ENCODE measurements around the gene ADGRB3. TPM values are rescaled to one million over a fixed set of nuclear protein-coding genes. Genes with fewer than 3 reads are reported as not detected.

The ADGRB3 gene
- total and polyA plus RNA-seq, 8 donors, result 0.04 to 0.34 (median 0.21) TPM

- WGBS, 2 donors, result 58 to 70% methylated on average over 8 of the region's 8 CpGs
- Histone ChIP-seq H3K27me3 (no peaks in the 10 kb centered on the region), H3K4me3 (no peak overlapping the region), H3K36me3 (no peaks in the 10 kb centered on the region), H3K9me3 (no peaks in the 10 kb centered on the region), H3K27ac (no peak overlapping the region), H3K4me1 (no peaks in the 10 kb centered on the region)
- intact Hi-C loops (cut with DNase I), result no loop called here
- no peak for TF ChIP-seq CTCF (IDR thresholded peaks at IDR 0.05)
- ATAC-seq (no peak), FAIRE-seq (no peak), DNase-seq (no peak)
Measured at GRCh38 chr6:69289689-69290495, 654.8 kb downstream of the ADGRB3 start.

GRCh38 chr6:69293471-69293870 is 658.4 kb downstream of the ADGRB3 start:
- ATAC-seq, result no peak
- no peaks in the 10 kb centered on the region for H3K27me3 ChIP-seq
- WGBS, 2 donors, result 29 to 41% methylated on average over 4 of the region's 4 CpGs

GRCh38 chr6:69294407-69294806 is 659.3 kb downstream of the ADGRB3 start:
- DNase-seq (no peak), FAIRE-seq (no peak), ATAC-seq (no peak)
- Histone ChIP-seq H3K4me3 (no peak overlapping the region), H3K9me3 (no peaks in the 10 kb centered on the region), H3K36me3 (no peaks in the 10 kb centered on the region), H3K4me1 (no peaks in the 10 kb centered on the region), H3K27me3 (no peaks in the 10 kb centered on the region), H3K27ac (no peak overlapping the region)
- WGBS, 2 donors, result 57 to 68% methylated on average over 5 of the region's 5 CpGs
- intact Hi-C loops (cut with DNase I), result no loop called here
- TF ChIP-seq CTCF (IDR thresholded peaks at IDR 0.05), result no peak

More at GRCh38 chr6:69293471-69293870, 658.4 kb downstream of the ADGRB3 start:
- no peak for TF ChIP-seq CTCF (IDR thresholded peaks at IDR 0.05)
- FAIRE-seq, result no peak
- Histone ChIP-seq H3K9me3 (no peaks in the 10 kb centered on the region), H3K4me3 (no peak overlapping the region), H3K36me3 (no peaks in the 10 kb centered on the region), H3K27ac (no peak overlapping the region), H3K4me1 (no peaks in the 10 kb centered on the region)
- no peak for DNase-seq
- intact Hi-C loops (cut with DNase I), result no loop called here

- DNase-seq (no peak), FAIRE-seq (no peak), ATAC-seq (no peak)
- WGBS, 2 donors, result 47 to 65% methylated on average over 4 of the region's 4 CpGs
- no peaks in the 10 kb centered on the region for H3K9me3 ChIP-seq
- H3K4me3 ChIP-seq, result no peak overlapping the region
- no peak overlapping the region for H3K27ac ChIP-seq
- H3K27me3 ChIP-seq, result no peaks in the 10 kb centered on the region
- no peaks in the 10 kb centered on the region for H3K4me1 ChIP-seq
- no peak for TF ChIP-seq CTCF (IDR thresholded peaks at IDR 0.05)
- intact Hi-C loops (cut with DNase I), result no loop called here
- no peaks in the 10 kb centered on the region for H3K36me3 ChIP-seq
Measured at GRCh38 chr6:69294862-69295261, 659.8 kb downstream of the ADGRB3 start.

- no peaks in the 10 kb centered on the region for H3K27me3 ChIP-seq
- DNase-seq (no peak), FAIRE-seq (no peak), ATAC-seq (no peak)
- no peaks in the 10 kb centered on the region for H3K4me1 ChIP-seq
- no peak for TF ChIP-seq CTCF (IDR thresholded peaks at IDR 0.05)
- no peaks in the 10 kb centered on the region for H3K9me3 ChIP-seq
- H3K27ac ChIP-seq, result no peak overlapping the region
- intact Hi-C loops (cut with DNase I), result no loop called here
- 46 to 65% methylated on average over 2 of the region's 2 CpGs for WGBS, 2 donors
- H3K36me3 ChIP-seq, result no peaks in the 10 kb centered on the region
- no peak overlapping the region for H3K4me3 ChIP-seq
Measured at GRCh38 chr6:69303382-69303781, 668.3 kb downstream of the ADGRB3 start.

Data from pancreas (tissue), 10 donors.